DMS153 treated with DMSO at 0.1 percent for 48 hours (cell line): Measurements from ENCODE around the gene TMEM132A.

ENCODE experiments used
- DNase-seq: peaks from one replicate; lab custom pipeline; 2025; ENCODE audit not compliant: unreplicated experiment; lab: John Stamatoyannopoulos, UW

Gene TMEM132A

GRCh38 chr11:60921777-60922335 lies 2.4 kb upstream of the TMEM132A start:
- DNase-seq: no peak

DNA sequence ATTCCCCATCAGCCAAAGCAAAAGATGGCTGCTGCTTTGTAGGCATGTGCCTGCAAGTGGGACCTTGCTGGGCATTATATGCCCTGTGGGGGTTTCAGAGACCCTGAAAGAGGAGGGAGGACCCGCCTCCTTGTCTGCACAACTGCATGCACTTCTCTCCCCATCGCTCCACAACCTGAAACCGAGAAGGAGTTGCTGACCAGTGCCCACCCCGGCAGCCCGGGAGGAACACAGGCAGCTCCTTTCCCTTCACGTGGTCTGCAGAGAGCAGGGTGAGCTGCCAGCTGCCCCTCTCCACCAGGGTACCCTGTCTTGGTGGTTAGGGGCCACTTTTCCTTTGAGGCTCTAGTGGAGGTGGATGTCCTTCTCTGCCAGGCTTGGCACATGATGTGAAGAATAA lies 1.4 kb upstream of the TMEM132A start:
- no peak for DNase-seq

GRCh38 chr11:60923326-60923725 lies 934 bp upstream of the TMEM132A start:
- DNase-seq: no peak

DNA sequence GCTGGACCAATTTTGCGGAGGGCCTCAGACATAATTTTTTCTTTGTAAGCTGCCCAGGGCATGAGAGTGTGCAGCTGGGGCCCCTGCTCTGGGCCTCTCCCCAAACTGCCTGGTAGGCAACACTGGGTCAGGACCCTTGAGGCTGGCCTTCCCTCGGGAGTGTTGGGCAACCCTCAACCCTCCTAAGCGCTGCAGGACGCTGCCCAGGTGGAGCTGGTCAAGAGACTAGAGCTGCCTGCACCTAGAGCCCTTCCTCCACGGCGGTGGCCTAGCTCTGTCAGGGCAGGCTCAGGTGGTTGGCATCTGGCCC lies 505 bp upstream of the TMEM132A start:
- no peak for DNase-seq

DNA sequence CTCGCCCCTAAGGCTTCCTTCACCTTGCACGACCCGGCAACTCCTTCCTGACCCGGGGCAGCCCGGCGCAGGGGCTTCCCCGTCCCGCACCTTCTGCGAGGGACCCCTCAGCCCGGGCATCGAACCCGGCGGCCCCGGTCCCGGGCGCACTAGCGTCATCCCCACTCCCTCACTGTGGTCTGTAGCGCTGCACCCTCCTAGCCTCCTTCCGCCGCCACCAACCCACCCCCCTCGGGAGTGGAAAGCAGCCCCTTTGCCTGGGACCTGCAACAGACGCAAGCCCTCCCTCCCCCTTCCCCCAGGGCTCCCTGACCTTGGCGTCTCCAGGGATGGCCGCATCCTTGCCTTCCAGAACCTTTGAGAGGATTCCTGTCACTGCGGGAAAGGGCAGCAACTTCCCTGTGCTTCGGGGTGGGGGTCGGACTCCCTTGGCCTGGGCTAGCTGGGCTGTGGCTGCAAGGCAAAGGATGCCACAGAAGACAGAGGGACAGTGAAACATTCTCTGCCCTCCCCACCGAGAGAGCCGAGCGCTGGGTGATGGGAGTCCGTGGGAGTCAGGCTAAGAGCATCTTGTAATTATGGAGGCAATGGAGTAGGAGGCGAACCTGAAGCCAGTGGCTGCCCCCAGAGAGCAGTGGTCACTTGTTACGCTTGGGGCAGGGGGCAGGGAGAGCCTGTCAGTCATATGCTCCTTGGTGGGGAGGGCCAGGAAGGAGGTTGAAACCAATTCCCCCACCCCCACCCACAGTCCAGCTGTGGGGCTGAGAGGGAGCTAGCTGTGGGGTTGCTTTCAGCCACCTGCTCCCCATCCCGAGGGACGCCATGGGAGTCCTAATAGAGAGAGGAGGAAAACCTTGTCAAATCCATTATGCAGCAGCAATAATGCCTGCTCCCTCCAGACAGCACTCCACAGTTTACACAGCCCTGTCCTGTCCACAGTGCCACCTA lies 920 bp downstream of the TMEM132A start:
- no peak for DNase-seq

- DNase-seq: no peak
Measured at GRCh38 chr11:60925868-60926267, 1.6 kb downstream of the TMEM132A start.

- no peak for DNase-seq
Measured at GRCh38 chr11:60926500-60926899, 2.2 kb downstream of the TMEM132A start.

GRCh38 chr11:60927061-60927592 lies 2.9 kb downstream of the TMEM132A start:
- DNase-seq: no peak

DNA sequence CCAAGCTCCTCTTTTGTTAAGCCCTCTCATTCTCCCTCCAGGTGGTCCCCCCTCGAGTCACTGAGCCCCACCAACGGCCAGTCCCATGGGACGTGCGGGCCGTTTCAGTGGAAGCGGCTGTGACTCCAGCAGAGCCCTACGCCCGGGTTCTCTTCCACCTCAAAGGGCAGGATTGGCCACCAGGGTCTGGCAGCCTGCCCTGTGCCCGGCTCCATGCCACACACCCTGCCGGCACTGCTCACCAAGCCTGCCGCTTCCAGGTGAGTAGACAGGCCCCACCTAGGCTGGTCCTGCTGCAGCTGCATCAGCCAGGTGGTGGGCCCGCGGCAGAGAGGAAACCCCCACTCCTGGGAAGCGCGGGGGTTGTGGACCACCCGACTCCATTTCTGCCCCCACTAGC lies 3.3 kb downstream of the TMEM132A start:
- DNase-seq: no peak

DNA sequence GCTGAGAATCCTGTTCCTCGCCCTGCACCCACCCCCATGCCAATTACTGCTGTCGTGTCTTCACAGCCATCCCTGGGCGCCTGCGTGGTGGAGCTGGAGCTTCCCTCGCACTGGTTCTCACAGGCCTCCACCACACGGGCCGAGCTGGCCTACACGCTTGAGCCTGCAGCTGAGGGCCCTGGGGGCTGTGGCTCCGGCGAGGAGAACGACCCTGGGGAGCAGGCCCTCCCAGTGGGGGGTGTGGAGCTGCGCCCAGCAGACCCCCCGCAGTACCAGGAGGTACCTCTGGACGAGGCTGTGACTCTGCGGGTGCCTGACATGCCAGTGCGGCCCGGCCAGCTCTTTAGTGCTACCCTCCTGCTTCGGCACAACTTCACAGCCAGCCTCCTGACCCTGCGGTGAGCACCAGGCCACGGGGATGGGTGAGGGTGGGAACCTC lies 4.3 kb downstream of the TMEM132A start:
- DNase-seq: no peak

DNA sequence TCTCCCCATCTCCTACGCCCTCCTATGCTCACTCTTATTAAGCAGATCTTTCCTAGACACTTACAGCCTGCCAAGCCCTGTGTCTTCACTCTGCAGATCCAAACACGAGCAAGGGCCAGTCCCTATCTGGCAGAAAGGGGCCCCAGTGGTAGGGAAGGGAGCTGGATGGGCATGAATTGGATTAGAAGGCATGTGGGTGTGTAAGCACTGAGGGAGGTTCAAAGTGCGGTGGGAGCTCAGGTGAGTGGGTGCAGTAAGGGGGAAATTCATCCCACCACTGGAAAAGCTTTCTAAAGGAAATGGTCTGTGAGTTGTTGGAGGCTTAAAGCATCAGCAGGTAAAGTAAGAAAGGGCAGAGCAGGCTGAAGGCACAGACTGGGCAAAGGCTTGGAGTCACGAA lies 5.5 kb downstream of the TMEM132A start:
- DNase-seq: no peak

GRCh38 chr11:60930394-60930793 lies 6.1 kb downstream of the TMEM132A start:
- no peak for DNase-seq

GRCh38 chr11:60931917-60932316 lies 7.7 kb downstream of the TMEM132A start:
- DNase-seq: no peak

DNA sequence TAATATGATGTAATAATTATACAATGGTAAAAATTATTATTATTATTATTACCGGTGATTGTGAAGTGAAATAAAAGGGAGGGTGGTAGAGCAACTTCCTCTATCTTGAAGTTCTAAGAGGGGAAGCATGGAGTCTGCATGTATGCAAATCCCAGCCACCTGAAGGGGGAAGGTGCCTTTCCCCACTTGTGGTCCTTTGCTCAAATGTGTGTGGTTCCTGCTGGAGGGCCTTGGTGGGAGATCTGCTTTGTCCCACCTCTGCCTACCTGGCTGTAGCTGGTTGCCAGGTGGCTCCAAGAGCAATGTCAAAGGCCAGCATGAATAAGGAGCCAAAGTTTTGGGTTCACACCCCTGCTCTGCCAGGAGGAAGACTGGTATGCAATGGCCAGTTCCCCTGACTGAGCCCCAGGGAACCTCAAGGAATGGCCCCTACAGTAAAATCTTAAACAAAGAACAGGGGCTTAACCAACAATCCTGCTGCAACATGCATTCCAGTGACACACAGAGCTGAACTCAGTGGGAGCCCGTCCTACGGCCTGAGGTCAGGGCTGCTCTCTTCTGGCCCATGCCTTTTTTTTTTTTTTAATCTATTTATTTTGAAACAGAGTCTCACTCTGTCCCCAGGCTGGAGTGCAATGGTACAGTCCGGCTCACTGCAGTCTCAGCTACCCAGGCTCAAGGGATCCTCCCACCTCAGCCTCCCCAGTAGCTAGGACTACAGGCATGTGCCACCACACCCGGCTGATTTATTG lies 8.5 kb downstream of the TMEM132A start:
- DNase-seq: no peak

GRCh38 chr11:60933416-60934123 lies 9.3 kb downstream of the TMEM132A start:
- no peak for DNase-seq

GRCh38 chr11:60934124-60934789 lies 10.0 kb downstream of the TMEM132A start:
- DNase-seq: no peak

DNA sequence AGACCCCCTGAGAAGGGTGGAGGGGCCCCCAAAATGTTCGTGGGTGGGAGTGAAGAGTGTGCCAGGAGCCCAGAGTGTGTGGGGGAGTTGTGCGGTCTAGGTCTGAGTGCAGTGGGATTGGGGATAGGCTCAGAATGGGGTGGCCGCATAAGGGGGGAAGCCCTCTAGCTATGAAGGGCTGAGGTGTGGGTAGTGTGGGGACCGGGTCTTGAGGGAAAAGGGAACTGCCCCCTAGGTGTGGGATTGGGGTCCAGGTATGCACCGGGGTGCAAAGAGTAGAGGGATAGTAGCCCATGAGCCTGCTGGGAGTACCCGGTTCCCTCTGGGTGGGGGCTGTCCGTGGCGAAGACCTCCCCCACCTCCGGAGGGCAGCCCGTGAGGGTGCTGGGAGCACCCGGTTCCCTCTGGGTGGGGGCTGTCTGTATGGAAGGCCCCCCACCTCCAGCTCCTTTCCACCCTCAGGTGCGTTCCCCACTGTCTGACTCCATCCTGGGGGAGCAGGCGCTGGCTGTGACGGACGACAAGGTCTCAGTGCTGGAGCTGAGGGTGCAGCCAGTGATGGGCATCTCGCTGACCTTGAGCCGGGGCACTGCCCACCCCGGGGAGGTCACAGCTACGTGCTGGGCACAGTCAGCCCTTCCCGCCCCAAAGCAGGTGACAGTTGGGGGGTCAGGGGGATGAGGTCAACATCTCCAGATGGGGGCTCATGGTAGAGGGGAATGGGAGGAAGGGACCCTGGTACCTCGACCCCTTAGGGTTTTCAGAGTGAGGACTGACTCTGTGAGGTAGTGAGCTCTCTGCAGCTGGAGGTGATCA lies 10.7 kb downstream of the TMEM132A start:
- DNase-seq: no peak

DNA sequence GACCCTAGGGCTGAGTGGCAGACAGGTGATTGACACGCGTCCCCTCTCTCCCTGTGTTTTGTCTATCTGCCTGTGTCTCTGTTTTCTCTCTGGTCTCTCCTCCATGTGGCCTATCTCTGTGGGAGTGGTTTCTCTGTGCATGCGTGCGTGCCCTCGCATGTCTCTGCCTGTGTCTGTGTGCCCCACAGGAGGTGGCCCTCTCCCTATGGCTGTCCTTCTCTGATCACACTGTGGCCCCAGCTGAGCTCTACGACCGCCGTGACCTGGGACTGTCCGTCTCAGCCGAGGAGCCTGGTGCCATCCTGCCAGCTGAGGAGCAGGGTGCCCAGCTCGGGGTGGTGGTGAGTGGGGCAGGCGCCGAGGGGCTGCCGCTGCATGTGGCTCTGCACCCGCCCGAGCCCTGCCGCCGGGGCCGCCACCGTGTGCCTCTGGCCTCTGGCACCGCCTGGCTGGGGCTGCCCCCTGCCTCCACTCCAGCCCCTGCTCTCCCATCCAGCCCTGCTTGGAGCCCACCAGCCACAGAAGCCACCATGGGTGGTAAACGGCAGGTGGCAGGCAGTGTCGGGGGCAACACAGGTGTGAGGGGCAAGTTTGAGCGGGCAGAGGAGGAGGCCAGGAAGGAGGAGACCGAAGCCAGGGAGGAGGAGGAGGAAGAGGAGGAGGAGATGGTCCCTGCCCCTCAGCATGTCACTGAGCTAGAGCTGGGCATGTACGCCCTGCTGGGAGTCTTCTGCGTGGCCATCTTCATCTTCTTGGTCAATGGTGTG lies 11.6 kb downstream of the TMEM132A start:
- DNase-seq: no peak
